Testis (tissue), 2 donors: ENCODE measurements around the gene AKAP6.

ENCODE experiments used
- POLR2A ChIP-seq: fragments of 450-650 bp; IDR thresholded peaks from one replicate; pipeline ENCODE4 v1.6.1; 2017; ENCODE audit warnings: antibody characterized with exemption, mild to moderate bottlenecking, moderate library complexity
- TF ChIP-seq, protein P1 (sequence below), 3 experiments: fragments of 450-650 bp in 2 of 3; fragments of 200-600 bp in 1 of 3; sonication (generic) in 1 of 3; IDR thresholded peaks; one replicate each; pipeline ENCODE4 v1.5.1; 2016 to 2019; ENCODE audit warnings: antibody characterized with exemption in 3 of 3, mild to moderate bottlenecking in 2 of 3, moderate library complexity in 1 of 3

DNA sequence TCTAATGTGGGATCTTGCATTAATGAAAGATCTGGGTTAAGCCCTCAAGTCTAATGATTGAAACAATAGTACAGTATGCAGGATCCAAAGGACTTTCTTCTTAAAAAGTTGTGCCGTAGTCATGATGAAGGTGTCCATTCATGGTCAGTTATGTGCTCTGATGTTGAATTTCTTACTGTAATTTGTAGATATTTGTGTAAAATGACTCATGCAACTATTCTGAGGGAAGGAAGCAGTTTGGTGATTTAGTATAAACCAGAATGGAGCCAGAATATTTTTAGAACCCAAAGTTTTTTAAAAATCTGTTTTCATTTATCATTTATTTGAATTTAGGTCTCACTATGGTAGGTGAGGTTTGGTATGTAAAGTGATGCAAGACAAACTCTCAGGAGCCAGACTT, 151.2 kb downstream of the AKAP6 start:
- TF ChIP-seq, protein P1, sequence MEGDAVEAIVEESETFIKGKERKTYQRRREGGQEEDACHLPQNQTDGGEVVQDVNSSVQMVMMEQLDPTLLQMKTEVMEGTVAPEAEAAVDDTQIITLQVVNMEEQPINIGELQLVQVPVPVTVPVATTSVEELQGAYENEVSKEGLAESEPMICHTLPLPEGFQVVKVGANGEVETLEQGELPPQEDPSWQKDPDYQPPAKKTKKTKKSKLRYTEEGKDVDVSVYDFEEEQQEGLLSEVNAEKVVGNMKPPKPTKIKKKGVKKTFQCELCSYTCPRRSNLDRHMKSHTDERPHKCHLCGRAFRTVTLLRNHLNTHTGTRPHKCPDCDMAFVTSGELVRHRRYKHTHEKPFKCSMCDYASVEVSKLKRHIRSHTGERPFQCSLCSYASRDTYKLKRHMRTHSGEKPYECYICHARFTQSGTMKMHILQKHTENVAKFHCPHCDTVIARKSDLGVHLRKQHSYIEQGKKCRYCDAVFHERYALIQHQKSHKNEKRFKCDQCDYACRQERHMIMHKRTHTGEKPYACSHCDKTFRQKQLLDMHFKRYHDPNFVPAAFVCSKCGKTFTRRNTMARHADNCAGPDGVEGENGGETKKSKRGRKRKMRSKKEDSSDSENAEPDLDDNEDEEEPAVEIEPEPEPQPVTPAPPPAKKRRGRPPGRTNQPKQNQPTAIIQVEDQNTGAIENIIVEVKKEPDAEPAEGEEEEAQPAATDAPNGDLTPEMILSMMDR (IDR thresholded peaks at IDR 0.05) = no peak
- TF ChIP-seq POLR2A = no peak
